B cell (primary cell): ENCODE data around the gene TTLL11.
"Not testable (repeated sequence)": the region's sequence is repeated elsewhere in the genome, so short reads cannot be mapped to it uniquely, and the experiment has no call there.

Experiments used
- EZH2 ChIP-seq: IDR thresholded peaks from 2 replicates; pipeline ENCODE4 v1.6.1; 2012; ENCODE audit warnings: borderline replicate concordance, low read depth, mild to moderate bottlenecking, moderate library complexity, low read length; ENCODE audit not compliant: insufficient read depth, poor library complexity, severe bottlenecking
- TF ChIP-seq, protein P1 (sequence below): fragments of 200-600 bp; IDR thresholded peaks from one replicate; pipeline ENCODE4 v1.8.0; 2022; ENCODE audit warnings: antibody characterized with exemption, mild to moderate bottlenecking

DNA sequence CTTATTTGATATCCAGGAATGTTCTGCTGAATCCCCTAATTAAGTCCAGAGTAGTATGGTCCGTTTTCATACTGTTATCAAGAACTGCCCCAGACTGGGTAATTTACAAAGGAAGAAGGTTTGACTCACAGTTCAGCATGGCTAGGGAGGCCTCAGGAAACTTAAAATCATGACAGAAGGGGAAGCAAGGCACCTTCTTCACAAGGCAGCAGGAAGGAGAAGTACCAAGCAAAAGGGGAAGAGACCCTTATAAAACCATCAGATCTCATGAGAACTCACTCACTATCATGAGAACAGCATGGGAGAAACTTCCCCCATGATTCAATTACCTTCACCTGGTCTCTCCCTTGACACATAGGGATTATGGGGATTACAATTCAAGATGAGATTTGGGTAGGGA lies 26.4 kb downstream of the TTLL11 start:
- TF ChIP-seq, protein P1, sequence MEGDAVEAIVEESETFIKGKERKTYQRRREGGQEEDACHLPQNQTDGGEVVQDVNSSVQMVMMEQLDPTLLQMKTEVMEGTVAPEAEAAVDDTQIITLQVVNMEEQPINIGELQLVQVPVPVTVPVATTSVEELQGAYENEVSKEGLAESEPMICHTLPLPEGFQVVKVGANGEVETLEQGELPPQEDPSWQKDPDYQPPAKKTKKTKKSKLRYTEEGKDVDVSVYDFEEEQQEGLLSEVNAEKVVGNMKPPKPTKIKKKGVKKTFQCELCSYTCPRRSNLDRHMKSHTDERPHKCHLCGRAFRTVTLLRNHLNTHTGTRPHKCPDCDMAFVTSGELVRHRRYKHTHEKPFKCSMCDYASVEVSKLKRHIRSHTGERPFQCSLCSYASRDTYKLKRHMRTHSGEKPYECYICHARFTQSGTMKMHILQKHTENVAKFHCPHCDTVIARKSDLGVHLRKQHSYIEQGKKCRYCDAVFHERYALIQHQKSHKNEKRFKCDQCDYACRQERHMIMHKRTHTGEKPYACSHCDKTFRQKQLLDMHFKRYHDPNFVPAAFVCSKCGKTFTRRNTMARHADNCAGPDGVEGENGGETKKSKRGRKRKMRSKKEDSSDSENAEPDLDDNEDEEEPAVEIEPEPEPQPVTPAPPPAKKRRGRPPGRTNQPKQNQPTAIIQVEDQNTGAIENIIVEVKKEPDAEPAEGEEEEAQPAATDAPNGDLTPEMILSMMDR = not testable (repeated sequence)
- not testable (repeated sequence) for TF ChIP-seq EZH2
